Activated naive CD4-positive, alpha-beta T cell treated with anti-CD3 and anti-CD28 coated beads, Interleukin-2, amount 10 ng/mL, durations not matched to agents 7 days and 5 days (primary cell): ENCODE results near the gene CST11.

Experiments
- CTCF ChIA-PET: fragments of 350-600 bp; sonication (Branson Sonifier 250); formaldehyde crosslinking; loops from one replicate; lab custom pipeline; 2021; ENCODE audit warnings: antibody characterized with exemption; lab: Charles Lee
- DNase-seq: peaks from one replicate; pipeline ENCODE4 v3.0.0-alpha.2; 2020
- H3K27ac Mint-ChIP-seq: one replicate; pipeline ENCODE4 v1.8.0; 2021; ENCODE audit warnings: mild to moderate bottlenecking, moderate library complexity, mixed read lengths
- H3K27me3 Mint-ChIP-seq: one replicate; pipeline ENCODE4 v1.8.0; 2021; ENCODE audit warnings: mild to moderate bottlenecking, mixed read lengths
- H3K36me3 Mint-ChIP-seq: one replicate; pipeline ENCODE4 v1.8.0; 2021; ENCODE audit warnings: mixed read lengths
- H3K4me1 Mint-ChIP-seq: one replicate; pipeline ENCODE4 v1.8.0; 2021; ENCODE audit warnings: mixed read lengths
- H3K4me3 Mint-ChIP-seq: one replicate; pipeline ENCODE4 v1.8.0; 2021; ENCODE audit warnings: mild to moderate bottlenecking, moderate library complexity, mixed read lengths
- H3K9me3 Mint-ChIP-seq: one replicate; pipeline ENCODE4 v1.8.0; 2021; ENCODE audit warnings: mixed read lengths

Gene CST11

DNA sequence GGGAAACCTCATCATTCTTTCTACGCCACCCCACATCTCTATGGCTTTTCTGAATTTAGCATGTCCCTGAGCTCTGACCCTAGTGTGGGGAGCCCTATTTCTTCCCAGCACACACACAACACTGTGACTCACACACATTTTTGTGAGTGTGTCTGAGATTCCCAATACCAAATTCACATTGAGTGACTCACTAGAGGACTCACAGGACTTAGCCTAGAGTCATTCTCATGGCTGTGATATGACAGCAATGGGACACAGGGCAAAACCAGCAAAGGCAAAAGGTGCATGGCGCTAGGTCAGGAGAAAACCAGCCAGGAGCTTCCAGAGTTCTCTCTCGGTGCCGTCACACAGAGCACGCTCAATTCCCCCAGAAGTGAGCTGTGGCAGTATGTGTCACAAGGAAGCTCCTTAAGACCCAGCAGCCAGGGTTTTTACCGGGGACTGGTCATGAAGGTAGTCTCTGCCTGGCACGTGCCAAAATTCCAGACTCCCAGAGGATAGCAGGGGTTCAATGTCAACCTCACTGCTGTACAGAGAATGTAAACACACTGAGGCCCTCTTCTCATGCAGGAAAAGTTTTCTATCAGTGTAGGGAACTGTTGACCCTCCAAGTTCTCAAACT lies 7.0 kb downstream of the CST11 start:
- no peak for DNase-seq
- H3K9me3 Mint-ChIP-seq: no peaks in the 10 kb centered on the region
- H3K4me1 Mint-ChIP-seq: peaks cover 10% of the 10 kb centered on the region
- CTCF ChIA-PET: interaction anchor here (1.1 to 1.3 kb wide), 3 partner anchors 9 to 105 kb away, joined by 3 to 4 read pairs (median 3); no protein-coding TSS in a partner anchor
- H3K36me3 Mint-ChIP-seq: no peaks in the 10 kb centered on the region
- no peak overlapping the region for H3K4me3 Mint-ChIP-seq
- no peak overlapping the region for H3K27ac Mint-ChIP-seq
- H3K27me3 Mint-ChIP-seq: peaks cover 3% of the 10 kb centered on the region

DNA sequence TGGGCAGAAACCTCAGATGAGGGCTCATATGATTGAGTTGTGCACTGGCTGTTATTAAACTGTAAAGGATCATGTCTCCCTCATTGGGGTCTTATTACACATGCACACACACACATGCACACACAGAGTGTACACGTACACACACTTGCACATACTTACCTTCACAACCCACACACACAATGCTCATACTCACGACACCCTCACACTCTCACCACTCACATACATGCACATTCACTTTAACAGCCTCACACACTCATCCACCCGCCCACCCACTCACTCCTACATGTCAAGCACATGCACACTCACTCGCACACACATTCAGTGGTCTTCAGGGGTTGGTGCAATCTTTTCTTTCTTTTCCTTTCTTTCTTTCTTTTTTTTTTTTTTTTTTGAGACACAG lies 7.8 kb downstream of the CST11 start:
- CTCF ChIA-PET: interaction anchor here (1.2 kb wide), 1 partner anchor 104 kb away, joined by 3 read pairs; no protein-coding TSS in a partner anchor
- peaks cover 7% of the 10 kb centered on the region for H3K27me3 Mint-ChIP-seq
- H3K36me3 Mint-ChIP-seq: no peaks in the 10 kb centered on the region
- peaks cover 9% of the 10 kb centered on the region for H3K4me1 Mint-ChIP-seq
- H3K27ac Mint-ChIP-seq: no peak overlapping the region
- no peak for DNase-seq
- H3K9me3 Mint-ChIP-seq: no peaks in the 10 kb centered on the region
- H3K4me3 Mint-ChIP-seq: no peak overlapping the region

DNA sequence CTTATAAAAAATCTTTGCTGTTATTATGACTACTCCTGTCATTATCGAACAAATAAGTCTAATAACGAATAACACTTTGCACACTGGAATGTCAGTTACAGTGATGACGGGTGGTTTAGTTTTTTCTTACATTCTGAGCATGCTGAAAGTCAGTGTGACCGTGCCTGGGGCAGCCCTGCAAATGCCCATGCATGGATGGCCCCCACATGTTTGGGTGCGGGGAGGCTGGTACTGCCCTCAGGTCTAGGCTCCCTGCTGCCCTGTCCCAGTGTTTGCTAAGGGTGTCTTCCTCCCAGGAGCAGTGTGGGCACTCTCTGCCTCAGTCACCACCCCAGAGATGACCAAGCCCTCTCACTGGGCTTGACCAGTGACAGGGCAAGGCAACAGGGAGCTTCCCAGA lies 10.2 kb downstream of the CST11 start:
- H3K27me3 Mint-ChIP-seq: peaks cover 8% of the 10 kb centered on the region
- H3K36me3 Mint-ChIP-seq: no peaks in the 10 kb centered on the region
- CTCF ChIA-PET: interaction anchor here (1.0 to 5.4 kb wide), 6 partner anchors 20 to 165 kb away, joined by 3 to 37 read pairs (median 4); no protein-coding TSS in a partner anchor

DNA sequence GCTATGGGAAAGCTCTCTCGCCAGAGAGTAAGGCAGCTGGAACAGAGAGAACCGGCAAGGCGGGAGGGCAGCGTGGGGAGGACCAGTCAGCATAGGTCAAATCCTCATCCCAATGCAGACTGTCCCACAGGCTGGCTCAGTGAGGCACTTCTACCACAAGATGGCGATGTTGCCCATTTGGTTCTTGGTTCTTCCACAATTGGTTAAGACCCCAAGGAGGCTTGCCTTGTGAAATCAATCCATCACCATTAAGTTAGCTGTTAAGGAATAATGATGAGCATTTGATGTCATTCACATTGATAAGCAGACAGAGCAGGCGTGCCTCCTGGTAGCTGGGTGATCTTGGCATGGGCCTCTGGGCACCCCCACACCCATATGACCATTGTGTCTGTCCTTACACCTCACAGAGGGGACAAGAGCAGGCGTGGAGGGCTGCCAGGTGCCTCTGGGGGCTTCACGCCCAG lies 10.8 kb downstream of the CST11 start:
- Mint-ChIP-seq H3K27me3 (peaks cover 8% of the 10 kb centered on the region), H3K36me3 (no peaks in the 10 kb centered on the region), H3K4me1 (no peaks in the 10 kb centered on the region), H3K9me3 (no peaks in the 10 kb centered on the region), H3K4me3 (no peak overlapping the region), H3K27ac (no peak overlapping the region)
- peak; percentile 74 for DNase-seq
- CTCF ChIA-PET: interaction anchor here (0.6 to 5.4 kb wide), 11 partner anchors 17 to 371 kb away, joined by 3 to 37 read pairs (median 4); partner anchors contain the start of gene NAPB

More for the DNA sequence above, 10.2 kb downstream of the CST11 start:
- no peak overlapping the region for H3K27ac Mint-ChIP-seq
- no peaks in the 10 kb centered on the region for H3K4me1 Mint-ChIP-seq
- no peak for DNase-seq
- H3K9me3 Mint-ChIP-seq: no peaks in the 10 kb centered on the region
- no peak overlapping the region for H3K4me3 Mint-ChIP-seq

DNA sequence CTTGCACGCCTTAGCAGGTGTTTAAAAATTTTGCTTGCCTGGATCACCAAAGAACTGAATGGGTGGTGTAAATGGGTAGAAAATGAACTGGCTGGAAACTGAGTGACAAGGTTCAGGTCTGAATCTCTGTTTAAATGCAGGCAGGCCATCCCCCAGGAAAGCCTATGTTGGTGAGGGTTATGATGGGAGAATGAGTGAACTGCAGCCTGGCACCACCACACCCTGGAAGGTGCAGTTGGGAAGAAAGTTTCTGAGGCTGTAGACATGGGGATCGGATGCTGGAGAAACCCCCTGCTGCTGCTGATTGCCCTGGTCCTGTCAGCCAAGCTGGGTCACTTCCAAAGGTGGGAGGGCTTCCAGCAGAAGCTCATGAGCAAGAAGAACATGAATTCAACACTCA lies 12.7 kb downstream of the CST11 start:
- Mint-ChIP-seq H3K36me3 (no peaks in the 10 kb centered on the region), H3K27me3 (peaks cover 18% of the 10 kb centered on the region), H3K4me1 (no peaks in the 10 kb centered on the region), H3K27ac (no peak overlapping the region), H3K4me3 (no peak overlapping the region), H3K9me3 (no peaks in the 10 kb centered on the region)
- CTCF ChIA-PET: interaction anchor here (1.5 to 5.4 kb wide), 2 partner anchors 40 to 168 kb away, joined by 4 to 37 read pairs; no protein-coding TSS in a partner anchor
- DNase-seq: no peak

DNA sequence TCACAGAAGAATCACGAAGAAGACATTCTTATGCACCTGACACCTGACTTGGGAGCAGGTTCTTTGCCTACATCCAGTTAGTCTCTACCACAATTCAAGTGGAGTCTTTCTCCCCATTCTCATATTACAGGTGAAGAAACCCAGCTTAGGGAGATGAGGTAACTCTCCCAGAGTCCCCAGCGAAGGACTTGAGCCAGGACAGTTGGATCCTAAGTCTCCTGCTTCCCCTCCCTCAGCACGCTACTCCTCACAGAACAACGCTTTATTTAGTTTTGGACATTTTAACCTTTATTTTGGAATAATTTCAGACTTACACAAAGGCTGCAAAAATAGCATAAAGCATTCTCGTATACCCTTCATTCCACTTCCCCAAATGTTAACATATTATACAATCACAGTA lies 14.0 kb downstream of the CST11 start:
- Mint-ChIP-seq H3K36me3 (no peaks in the 10 kb centered on the region), H3K4me3 (no peak overlapping the region), H3K27ac (no peak overlapping the region), H3K9me3 (no peaks in the 10 kb centered on the region), H3K4me1 (no peaks in the 10 kb centered on the region), H3K27me3 (peaks cover 24% of the 10 kb centered on the region)
- DNase-seq: no peak
- CTCF ChIA-PET: no interaction called here

DNA sequence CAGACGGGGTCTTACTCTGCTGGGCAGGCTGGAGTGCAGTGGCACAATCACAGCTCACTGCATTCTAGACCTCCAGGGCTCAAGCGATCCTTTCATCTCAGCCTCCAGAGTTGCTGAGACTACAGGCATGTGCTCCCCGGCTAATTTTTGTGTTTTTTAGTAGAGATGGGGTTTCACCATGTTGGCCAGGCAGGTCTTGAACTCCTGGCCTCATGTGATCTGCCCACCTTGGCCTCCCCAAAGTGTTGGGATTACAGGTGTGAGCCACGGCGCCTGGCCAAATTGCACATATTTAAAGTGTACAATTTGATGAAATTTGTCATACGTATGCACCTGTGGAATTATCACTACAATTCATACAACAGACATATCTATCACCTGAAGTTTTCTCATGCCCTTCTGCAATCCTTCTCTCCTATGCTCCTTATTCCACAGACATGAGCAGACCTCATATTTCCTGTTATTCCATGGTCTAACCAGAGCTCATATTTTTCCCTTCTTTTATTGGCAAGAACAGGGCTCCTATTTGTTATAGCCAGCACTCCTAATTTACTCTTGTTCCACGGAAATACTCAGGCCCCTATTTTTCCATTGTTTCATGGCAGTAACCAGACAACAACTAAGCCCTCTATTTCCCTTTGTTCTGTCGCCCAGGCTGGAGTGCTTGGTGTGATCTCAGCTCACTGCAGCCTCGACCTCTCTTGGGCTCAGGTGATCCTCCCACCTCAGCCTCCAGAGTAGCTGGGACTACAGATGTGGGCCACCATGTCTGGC lies 15.4 kb downstream of the CST11 start:
- DNase-seq: no peak
- Mint-ChIP-seq H3K4me1 (no peaks in the 10 kb centered on the region), H3K27me3 (peaks cover 24% of the 10 kb centered on the region), H3K9me3 (no peaks in the 10 kb centered on the region), H3K36me3 (no peaks in the 10 kb centered on the region), H3K27ac (no peak overlapping the region), H3K4me3 (no peak overlapping the region)
- CTCF ChIA-PET: interaction anchor here (0.6 to 2.4 kb wide), 3 partner anchors 10 to 169 kb away, joined by 3 to 6 read pairs (median 5); no protein-coding TSS in a partner anchor

GRCh38 chr20:23436681-23437080 lies 16.0 kb downstream of the CST11 start:
- Mint-ChIP-seq H3K27ac (no peak overlapping the region), H3K9me3 (no peaks in the 10 kb centered on the region), H3K36me3 (no peaks in the 10 kb centered on the region), H3K4me3 (no peak overlapping the region), H3K4me1 (no peaks in the 10 kb centered on the region), H3K27me3 (peaks cover 22% of the 10 kb centered on the region)
- DNase-seq: no peak
- CTCF ChIA-PET: interaction anchor here (2.4 kb wide), 1 partner anchor 170 kb away, joined by 5 read pairs; no protein-coding TSS in a partner anchor

- no peaks in the 10 kb centered on the region for H3K36me3 Mint-ChIP-seq
- no peak overlapping the region for H3K4me3 Mint-ChIP-seq
- H3K27me3 Mint-ChIP-seq: peaks cover 21% of the 10 kb centered on the region
- H3K4me1 Mint-ChIP-seq: no peaks in the 10 kb centered on the region
- CTCF ChIA-PET: interaction anchor here (2.4 kb wide), 1 partner anchor 171 kb away, joined by 5 read pairs; no protein-coding TSS in a partner anchor
- H3K9me3 Mint-ChIP-seq: no peaks in the 10 kb centered on the region
- DNase-seq: no peak
- H3K27ac Mint-ChIP-seq: no peak overlapping the region
These were observed 16.8 kb downstream of the CST11 start for GRCh38 chr20:23435626-23436539.

GRCh38 chr20:23434521-23435313 lies 18.0 kb downstream of the CST11 start:
- H3K9me3 Mint-ChIP-seq: no peaks in the 10 kb centered on the region
- H3K27me3 Mint-ChIP-seq: peaks cover 17% of the 10 kb centered on the region
- H3K4me3 Mint-ChIP-seq: no peak overlapping the region
- CTCF ChIA-PET: no interaction called here
- no peaks in the 10 kb centered on the region for H3K4me1 Mint-ChIP-seq
- no peak for DNase-seq
- no peak overlapping the region for H3K27ac Mint-ChIP-seq
- no peaks in the 10 kb centered on the region for H3K36me3 Mint-ChIP-seq

DNA sequence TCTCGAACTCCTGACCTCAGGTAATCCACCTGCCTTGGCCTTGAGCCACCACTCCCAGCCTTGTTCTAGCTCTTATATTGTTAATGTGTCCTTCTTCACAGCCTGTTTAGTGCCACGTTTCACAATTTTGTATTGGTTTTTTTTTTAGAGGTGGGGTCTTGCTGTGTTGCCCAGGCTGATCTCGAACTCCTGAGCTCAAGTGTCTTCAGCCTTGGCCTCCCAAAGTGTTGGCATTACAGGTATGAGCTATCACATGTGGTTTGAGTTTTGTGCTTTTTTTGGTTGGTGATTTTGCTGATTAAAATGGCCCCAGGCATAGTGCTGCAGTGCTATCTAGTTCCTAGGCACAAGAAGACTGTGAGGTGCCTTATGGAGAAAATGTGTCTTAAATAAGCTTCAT lies 19.0 kb downstream of the CST11 start:
- H3K27me3 Mint-ChIP-seq: peaks cover 17% of the 10 kb centered on the region
- H3K36me3 Mint-ChIP-seq: no peaks in the 10 kb centered on the region
- no peak for DNase-seq
- H3K27ac Mint-ChIP-seq: no peak overlapping the region
- H3K4me3 Mint-ChIP-seq: no peak overlapping the region
- CTCF ChIA-PET: interaction anchor here (0.6 to 1.0 kb wide), 2 partner anchors 13 to 38 kb away, joined by 3 read pairs; no protein-coding TSS in a partner anchor
- H3K4me1 Mint-ChIP-seq: no peaks in the 10 kb centered on the region
- H3K9me3 Mint-ChIP-seq: no peaks in the 10 kb centered on the region

GRCh38 chr20:23425129-23425528 lies 27.5 kb downstream of the CST11 start:
- DNase-seq: no peak
- Mint-ChIP-seq H3K36me3 (peaks cover 1% of the 10 kb centered on the region), H3K4me3 (no peak overlapping the region), H3K4me1 (peaks cover 20% of the 10 kb centered on the region), H3K9me3 (no peaks in the 10 kb centered on the region), H3K27ac (no peak overlapping the region), H3K27me3 (peaks cover 21% of the 10 kb centered on the region)
- CTCF ChIA-PET: no interaction called here
